HG02938 (cell line): Measurements from ENCODE around the gene CATSPERD.
"Not testable (repeated sequence)": the region's sequence is repeated elsewhere in the genome, so short reads cannot be mapped to it uniquely, and the experiment has no call there.

Source experiments
- ATAC-seq: cut with Tn5 transposase; IDR thresholded peaks from one replicate; pipeline ENCODE4 v1.9.1; 2021; ENCODE audit warnings: mild to moderate bottlenecking, moderate library complexity; ENCODE audit not compliant: unreplicated experiment

The CATSPERD gene

GRCh38 chr19:5684694-5685430 is 35.6 kb upstream of the CATSPERD start:
- no peak for ATAC-seq

- no peak for ATAC-seq
Observed at GRCh38 chr19:5686326-5686646, 34.2 kb upstream of the CATSPERD start.

- ATAC-seq = peak; percentile 49
Observed at GRCh38 chr19:5686647-5687359, 33.6 kb upstream of the CATSPERD start.

GRCh38 chr19:5687360-5688198 is 32.9 kb upstream of the CATSPERD start:
- no peak for ATAC-seq

GRCh38 chr19:5688262-5688881 is 32.1 kb upstream of the CATSPERD start:
- ATAC-seq = not testable (repeated sequence)

- ATAC-seq = peak; percentile 41
Observed at GRCh38 chr19:5690125-5690954, 30.1 kb upstream of the CATSPERD start, which contains the start of gene RPL36. RPL36 (plus strand) TSS chr19:5690295; CDS start chr19:5690508, 213 bp downstream.

- no peak for ATAC-seq
Observed at GRCh38 chr19:5690955-5691821, 29.2 kb upstream of the CATSPERD start.

GRCh38 chr19:5691822-5692722 is 28.4 kb upstream of the CATSPERD start:
- no peak for ATAC-seq

GRCh38 chr19:5692723-5693194 is 27.7 kb upstream of the CATSPERD start:
- ATAC-seq = no peak

- no peak for ATAC-seq
Observed at GRCh38 chr19:5693195-5694166, 27.0 kb upstream of the CATSPERD start.

- ATAC-seq = no peak
Observed at GRCh38 chr19:5694167-5694955, 26.1 kb upstream of the CATSPERD start.

GRCh38 chr19:5694956-5695648 is 25.3 kb upstream of the CATSPERD start:
- no peak for ATAC-seq

- no peak for ATAC-seq
Observed at GRCh38 chr19:5695649-5696195, 24.7 kb upstream of the CATSPERD start.

GRCh38 chr19:5696196-5697021 is 24.0 kb upstream of the CATSPERD start:
- no peak for ATAC-seq
